ENCODE measurements around the gene CPXM2. TPM values are rescaled to one million over a fixed set of nuclear protein-coding genes. Genes with fewer than 3 reads are reported as not detected.

The CPXM2 gene
- total and polyA plus RNA-seq, 2 donors (not counting 1 experiment from before 2014, with no cell fraction given) = 3.1 to 48.1 TPM

- no peaks in the 10 kb centered on the region for H3K4me1 ChIP-seq (ENCODE audit: control insufficient read depth, extremely low read depth, insufficient read depth, low read length)
- no peak overlapping the region for H3K9ac ChIP-seq (ENCODE audit: insufficient read depth, low read length)
- H3K79me2 ChIP-seq (ENCODE audit: control insufficient read depth, insufficient read depth, low read length) = no peaks in the 10 kb centered on the region
- no peaks in the 10 kb centered on the region for H3K36me3 ChIP-seq (ENCODE audit: control insufficient read depth, insufficient read depth, low read length)
- DNase-seq (ENCODE audit: low read depth in 2 of 2) = no peak
- H3K4me2 ChIP-seq (ENCODE audit: extremely low read depth, insufficient read depth, low read length) = no peak overlapping the region
- H3K27ac ChIP-seq (ENCODE audit: insufficient read depth, low read length) = no peak overlapping the region
- no peak overlapping the region for H2AFZ ChIP-seq (ENCODE audit: low read length)
- no peaks in the 10 kb centered on the region for H3K27me3 ChIP-seq (ENCODE audit: control insufficient read depth, insufficient read depth, low read length)
- TF ChIP-seq CTCF (conservative IDR thresholded peaks at IDR 0.05 in 1 of 2, IDR thresholded peaks at IDR 0.05 in 1 of 2; ENCODE audit: low read depth in 1 of 2, low read length in 2 of 2) (no peak), EZH2 (IDR thresholded peaks at IDR 0.05; ENCODE audit: low read length, missing control alignments) (no peak)
- no peak overlapping the region for H3K4me3 ChIP-seq (replicated peaks in 1 of 4; ENCODE audit: control extremely low read depth in 1 of 4, insufficient read depth in 1 of 4, low read depth in 3 of 4, low read length in 4 of 4)
- no peaks in the 10 kb centered on the region for H3K9me3 ChIP-seq (ENCODE audit: control insufficient read depth, insufficient read depth, low read depth, low read length)
- no peaks in the 10 kb centered on the region for H4K20me1 ChIP-seq (ENCODE audit: control insufficient read depth, extremely low read depth, insufficient read depth, low read length)
Observed at GRCh38 chr10:123748711-123749110, 142.9 kb downstream of the CPXM2 start.

GRCh38 chr10:123747426-123747825, 144.2 kb downstream of the CPXM2 start:
- TF ChIP-seq CTCF (conservative IDR thresholded peaks at IDR 0.05 in 1 of 2, IDR thresholded peaks at IDR 0.05 in 1 of 2; ENCODE audit: low read depth in 1 of 2, low read length in 2 of 2) (no peak), EZH2 (IDR thresholded peaks at IDR 0.05; ENCODE audit: low read length, missing control alignments) (no peak)
- no peaks in the 10 kb centered on the region for H3K36me3 ChIP-seq (ENCODE audit: control insufficient read depth, insufficient read depth, low read length)

GRCh38 chr10:123746942-123747341, 144.7 kb downstream of the CPXM2 start:
- H2AFZ ChIP-seq (ENCODE audit: low read length) = no peak overlapping the region
- no peak overlapping the region for H3K9ac ChIP-seq (ENCODE audit: insufficient read depth, low read length)
- DNase-seq (ENCODE audit: low read depth in 2 of 2) = no peak
- no peak overlapping the region for H3K4me2 ChIP-seq (ENCODE audit: extremely low read depth, insufficient read depth, low read length)
- no peaks in the 10 kb centered on the region for H3K4me1 ChIP-seq (ENCODE audit: control insufficient read depth, extremely low read depth, insufficient read depth, low read length)
- H3K9me3 ChIP-seq (ENCODE audit: control insufficient read depth, insufficient read depth, low read depth, low read length) = no peaks in the 10 kb centered on the region
- no peaks in the 10 kb centered on the region for H3K36me3 ChIP-seq (ENCODE audit: control insufficient read depth, insufficient read depth, low read length)
- H4K20me1 ChIP-seq (ENCODE audit: control insufficient read depth, extremely low read depth, insufficient read depth, low read length) = no peaks in the 10 kb centered on the region
- no peaks in the 10 kb centered on the region for H3K79me2 ChIP-seq (ENCODE audit: control insufficient read depth, insufficient read depth, low read length)
- H3K4me3 ChIP-seq (replicated peaks in 1 of 4; ENCODE audit: control extremely low read depth in 1 of 4, insufficient read depth in 1 of 4, low read depth in 3 of 4, low read length in 4 of 4) = no peak overlapping the region
- no peak overlapping the region for H3K27ac ChIP-seq (ENCODE audit: insufficient read depth, low read length)
- H3K27me3 ChIP-seq (ENCODE audit: control insufficient read depth, insufficient read depth, low read length) = no peaks in the 10 kb centered on the region
- TF ChIP-seq EZH2 (IDR thresholded peaks at IDR 0.05; ENCODE audit: low read length, missing control alignments) (no peak), CTCF (conservative IDR thresholded peaks at IDR 0.05 in 1 of 2, IDR thresholded peaks at IDR 0.05 in 1 of 2; ENCODE audit: low read depth in 1 of 2, low read length in 2 of 2) (no peak)

More at GRCh38 chr10:123747426-123747825, 144.2 kb downstream of the CPXM2 start:
- no peak overlapping the region for H3K27ac ChIP-seq (ENCODE audit: insufficient read depth, low read length)
- no peaks in the 10 kb centered on the region for H3K79me2 ChIP-seq (ENCODE audit: control insufficient read depth, insufficient read depth, low read length)
- H3K9ac ChIP-seq (ENCODE audit: insufficient read depth, low read length) = no peak overlapping the region
- H2AFZ ChIP-seq (ENCODE audit: low read length) = no peak overlapping the region
- no peak overlapping the region for H3K4me2 ChIP-seq (ENCODE audit: extremely low read depth, insufficient read depth, low read length)
- H3K27me3 ChIP-seq (ENCODE audit: control insufficient read depth, insufficient read depth, low read length) = no peaks in the 10 kb centered on the region
- no peaks in the 10 kb centered on the region for H3K9me3 ChIP-seq (ENCODE audit: control insufficient read depth, insufficient read depth, low read depth, low read length)
- H4K20me1 ChIP-seq (ENCODE audit: control insufficient read depth, extremely low read depth, insufficient read depth, low read length) = no peaks in the 10 kb centered on the region
- H3K4me1 ChIP-seq (ENCODE audit: control insufficient read depth, extremely low read depth, insufficient read depth, low read length) = no peaks in the 10 kb centered on the region
- no peak overlapping the region for H3K4me3 ChIP-seq (replicated peaks in 1 of 4; ENCODE audit: control extremely low read depth in 1 of 4, insufficient read depth in 1 of 4, low read depth in 3 of 4, low read length in 4 of 4)
- no peak for DNase-seq (ENCODE audit: low read depth in 2 of 2)
